AG04450 (cell line): ENCODE results near the gene ANKRD53. TPM values are rescaled to one million over a fixed set of nuclear protein-coding genes. Genes with fewer than 3 reads are reported as not detected.

Experiments used
- CTCF ChIA-PET: fragments of 300-600, 350-600 bp; formaldehyde crosslinking; extraction: SDS; loops from one replicate; lab custom pipeline; 2022; ENCODE audit warnings: antibody characterized with exemption, inconsistent platforms; lab: Charles Lee
- POLR2A ChIA-PET: fragments of 350-600 bp; formaldehyde crosslinking; extraction: SDS; loops from one replicate; lab custom pipeline; 2021; ENCODE audit warnings: antibody characterized with exemption, inconsistent platforms; lab: Yijun Ruan, JAX
- DNase-seq: peaks from one replicate; pipeline ENCODE4 v3.0.0-alpha.2; 2011; ENCODE audit warnings: low read depth, low spot score
- H3K27ac ChIP-seq: one replicate; pipeline ENCODE4 v1.5.1; 2012; ENCODE audit warnings: low read depth, low read length, control low read depth
- H3K27me3 ChIP-seq: one replicate; pipeline ENCODE4 v1.6.0; 2012; ENCODE audit warnings: low read length; ENCODE audit not compliant: control insufficient read depth, insufficient read depth
- H3K4me3 ChIP-seq: 2 replicates; pipeline ENCODE4 v1.5.1; 2011; ENCODE audit warnings: mild to moderate bottlenecking, low read depth, low read length, control low read depth
- H3K9me3 ChIP-seq: 2 replicates; pipeline ENCODE4 v1.5.1; 2012; ENCODE audit warnings: low read length; ENCODE audit not compliant: control insufficient read depth, insufficient read depth
- CTCF ChIP-seq: IDR thresholded peaks from 2 replicates; pipeline ENCODE4 v1.5.1; 2011; ENCODE audit warnings: low read depth, low read length, control low read depth, inconsistent platforms
- polyA plus RNA-seq: library from polyadenylated mRNA; depleted of rRNA; stranded (reverse); fragments of >200 nt; gene quantifications from 2 replicates; pipeline ENCODE4 v1.2.3, GENCODE V29; 2011

Gene ANKRD53
- polyA plus RNA-seq, 1 experiment = 0.72 TPM

- no peak for TF ChIP-seq CTCF
- POLR2A ChIA-PET = interaction anchor here (0.6 to 1.6 kb wide), 3 partner anchors 17 to 681 kb away, joined by 3 to 11 read pairs (median 5); no protein-coding TSS in a partner anchor
- no peak overlapping the region for H3K27ac ChIP-seq
- CTCF ChIA-PET = interaction anchor here (0.6 to 5.2 kb wide), 19 partner anchors 8 to 580 kb away, joined by 3 to 46 read pairs (median 4); partner anchors contain the start of gene ANKRD53
- H3K9me3 ChIP-seq = no peaks in the 10 kb centered on the region
- peaks cover 9% of the 10 kb centered on the region for H3K27me3 ChIP-seq
- H3K4me3 ChIP-seq = peak overlapping the region; percentile 60
- no peak for DNase-seq
These were observed 12.9 kb upstream of the ANKRD53 start for GRCh38 chr2:70965506-70965905.

- no peaks in the 10 kb centered on the region for H3K9me3 ChIP-seq
- no peak overlapping the region for H3K4me3 ChIP-seq
- H3K27me3 ChIP-seq = peaks cover 9% of the 10 kb centered on the region
- TF ChIP-seq CTCF = no peak
- ChIA-PET POLR2A (interaction anchor here (0.7 kb wide), 2 partner anchors 9 to 419 kb away, joined by 4 read pairs; no protein-coding TSS in a partner anchor), CTCF (interaction anchor here (0.7 to 5.2 kb wide), 15 partner anchors 7 to 819 kb away, joined by 3 to 46 read pairs (median 4); partner anchors contain the start of gene ANKRD53)
- H3K27ac ChIP-seq = no peak overlapping the region
- DNase-seq = no peak
These were observed 11.7 kb upstream of the ANKRD53 start for GRCh38 chr2:70966681-70967080.

- peaks cover 9% of the 10 kb centered on the region for H3K27me3 ChIP-seq
- no peak overlapping the region for H3K27ac ChIP-seq
- CTCF ChIA-PET = interaction anchor here (0.8 to 5.2 kb wide), 7 partner anchors 11 to 96 kb away, joined by 3 to 46 read pairs (median 4); partner anchors contain the start of gene ANKRD53
- DNase-seq = no peak
- H3K9me3 ChIP-seq = no peaks in the 10 kb centered on the region
- no peak overlapping the region for H3K4me3 ChIP-seq
- POLR2A ChIA-PET = no interaction called here
- no peak for TF ChIP-seq CTCF
These were observed 11.2 kb upstream of the ANKRD53 start for GRCh38 chr2:70967189-70967588.

- no peak overlapping the region for H3K27ac ChIP-seq
- ChIA-PET POLR2A (no interaction called here), CTCF (interaction anchor here (0.6 to 3.9 kb wide), 4 partner anchors 9 to 652 kb away, joined by 4 to 25 read pairs (median 11); no protein-coding TSS in a partner anchor)
- TF ChIP-seq CTCF = no peak
- no peak overlapping the region for H3K4me3 ChIP-seq
- H3K9me3 ChIP-seq = no peaks in the 10 kb centered on the region
- DNase-seq = no peak
- H3K27me3 ChIP-seq = no peaks in the 10 kb centered on the region
These were observed 3.8 kb upstream of the ANKRD53 start for GRCh38 chr2:70974592-70974991.

- Histone ChIP-seq H3K27me3 (no peaks in the 10 kb centered on the region), H3K9me3 (no peaks in the 10 kb centered on the region), H3K27ac (no peak overlapping the region), H3K4me3 (no peak overlapping the region)
- TF ChIP-seq CTCF = no peak
- no peak for DNase-seq
- ChIA-PET CTCF (interaction anchor here (3.5 to 3.9 kb wide), 2 partner anchors 10 to 27 kb away, joined by 18 to 25 read pairs; no protein-coding TSS in a partner anchor), POLR2A (no interaction called here)
These were observed 3.2 kb upstream of the ANKRD53 start for GRCh38 chr2:70975237-70975636.
